HG03460 (cell line): ENCODE data around the gene BRD4.

Source experiments
- ATAC-seq: cut with Tn5 transposase; IDR thresholded peaks from one replicate; pipeline ENCODE4 v1.9.1; 2021; ENCODE audit not compliant: unreplicated experiment

BRD4 gene

GRCh38 chr19:15316498-15316897 is 15.8 kb downstream of the BRD4 start:
- ATAC-seq, result no peak

GRCh38 chr19:15315101-15315500 is 17.2 kb downstream of the BRD4 start:
- no peak for ATAC-seq

GRCh38 chr19:15313649-15314279 is 18.6 kb downstream of the BRD4 start:
- ATAC-seq, result no peak

- no peak for ATAC-seq
Observed at GRCh38 chr19:15307169-15307568, 25.2 kb downstream of the BRD4 start.

GRCh38 chr19:15305582-15306334 is 26.6 kb downstream of the BRD4 start:
- ATAC-seq, result no peak

GRCh38 chr19:15304140-15304705 is 28.1 kb downstream of the BRD4 start:
- no peak for ATAC-seq

- no peak for ATAC-seq
Observed at GRCh38 chr19:15303105-15303780, 29.1 kb downstream of the BRD4 start.

- ATAC-seq, result no peak
Observed at GRCh38 chr19:15300533-15301197, 31.7 kb downstream of the BRD4 start.

GRCh38 chr19:15299568-15300409 is 32.5 kb downstream of the BRD4 start:
- no peak for ATAC-seq

- ATAC-seq, result no peak
Observed at GRCh38 chr19:15298847-15299567, 33.3 kb downstream of the BRD4 start.

- ATAC-seq, result no peak
Observed at GRCh38 chr19:15297416-15298224, 34.7 kb downstream of the BRD4 start.

GRCh38 chr19:15296841-15297415 is 35.4 kb downstream of the BRD4 start:
- no peak for ATAC-seq

- ATAC-seq, result no peak
Observed at GRCh38 chr19:15296353-15296752, 36.0 kb downstream of the BRD4 start.

- ATAC-seq, result no peak
Observed at GRCh38 chr19:15294561-15294990, 37.8 kb downstream of the BRD4 start.

- no peak for ATAC-seq
Observed at GRCh38 chr19:15293781-15294491, 38.4 kb downstream of the BRD4 start.

- ATAC-seq, result no peak
Observed at GRCh38 chr19:15292847-15293582, 39.3 kb downstream of the BRD4 start.

- no peak for ATAC-seq
Observed at GRCh38 chr19:15292140-15292539, 40.2 kb downstream of the BRD4 start.
